GM12874 (cell line): ENCODE results near the gene AFF3.

Source experiments
- CTCF ChIP-seq: IDR thresholded peaks from 2 replicates; pipeline ENCODE4 v1.5.1; 2011; ENCODE audit warnings: low read depth, mild to moderate bottlenecking, control low read depth, low read length, moderate library complexity; ENCODE audit not compliant: insufficient read depth

Gene AFF3

GRCh38 chr2:100146657-100146960 is 4.2 kb upstream of the AFF3 start:
- TF ChIP-seq CTCF: no peak

GRCh38 chr2:100145893-100146656 is 3.7 kb upstream of the AFF3 start:
- no peak for TF ChIP-seq CTCF

- TF ChIP-seq CTCF: no peak
Observed at GRCh38 chr2:100143286-100143685, 896 bp upstream of the AFF3 start.

- no peak for TF ChIP-seq CTCF
Observed at GRCh38 chr2:100141906-100142305, 484 bp downstream of the AFF3 start.

- no peak for TF ChIP-seq CTCF
Observed at GRCh38 chr2:100140582-100140981, 1.8 kb downstream of the AFF3 start.

GRCh38 chr2:100137866-100138570 is 4.4 kb downstream of the AFF3 start:
- TF ChIP-seq CTCF: no peak

- no peak for TF ChIP-seq CTCF
Observed at GRCh38 chr2:100137318-100137717, 5.1 kb downstream of the AFF3 start.
